ENCODE measurements around the gene PUS10. TPM values are rescaled to one million over a fixed set of nuclear protein-coding genes. Genes with fewer than 3 reads are reported as not detected.
"Not testable (repeated sequence)": the region's sequence is repeated elsewhere in the genome, so short reads cannot be mapped to it uniquely, and the experiment has no call there.

PUS10 gene
- total RNA-seq, 1 experiment from 2014 or later, result 5.6 TPM

GRCh38 chr2:61042807-61043206, 24.8 kb upstream of the PUS10 start:
- Histone ChIP-seq H3K27ac (ENCODE audit: low read depth, low read length) (no peak overlapping the region), H3K4me3 (replicated peaks in 1 of 2; ENCODE audit: low read depth in 1 of 2, low read length in 2 of 2) (no peak overlapping the region), H2AFZ (ENCODE audit: low read depth, low read length, poor library complexity, severe bottlenecking) (no peak overlapping the region), H3K36me3 (ENCODE audit: control insufficient read depth in 1 of 2, insufficient read depth in 2 of 2, low read length in 2 of 2) (peaks cover 4 to 5% of the 10 kb centered on the region in 2 experiments; a peak in 1 of 4 replicates), H3K9ac (ENCODE audit: low read length) (no peak overlapping the region), H4K20me1 (ENCODE audit: insufficient read depth) (no peaks in the 10 kb centered on the region), H3K27me3 (ENCODE audit: insufficient read depth, low read length) (no peaks in the 10 kb centered on the region), H3K79me2 (ENCODE audit: insufficient read depth, low read length) (no peaks in the 10 kb centered on the region), H3K4me2 (ENCODE audit: low read length) (no peak overlapping the region), H3K9me3 (ENCODE audit: control insufficient read depth in 1 of 2, insufficient read depth in 1 of 2, low read depth in 1 of 2, low read length in 2 of 2) (no peaks in the 10 kb centered on the region), H3K4me1 (ENCODE audit: control insufficient read depth in 1 of 2, insufficient read depth in 2 of 2, low read length in 2 of 2) (no peaks in the 10 kb centered on the region), H3K9me2 (ENCODE audit: insufficient read depth) (no peaks in the 10 kb centered on the region)
- ChIA-PET POLR2A (no interaction called here), RAD21 (ENCODE audit: low non-redundant PET in 1 of 2, low total read pairs in 2 of 2, uncharacterized antibody in 2 of 2, unreplicated experiment in 2 of 2) (no interaction called here), CTCF (no interaction called here)
- intact Hi-C loops (cut with micrococcal nuclease), result no loop called here
- TF ChIP-seq ZNF274 (IDR thresholded peaks at IDR 0.05; ENCODE audit: low read depth, low read length) (no peak), EZH2phosphoT487 (IDR thresholded peaks at IDR 0.05; ENCODE audit: borderline replicate concordance) (no peak), ZBTB33 (IDR thresholded peaks at IDR 0.05; ENCODE audit: extremely low read depth, insufficient replicate concordance, low read length) (no peak), POLR2AphosphoS5 (IDR thresholded peaks at IDR 0.05; ENCODE audit: low read depth, low read length) (no peak), CTCF (IDR thresholded peaks at IDR 0.05 in 2 of 3, conservative IDR thresholded peaks at IDR 0.05 in 1 of 3; ENCODE audit: borderline replicate concordance in 1 of 3, insufficient read depth in 1 of 3, low read depth in 2 of 3, low read length in 2 of 3) (no peak), SRF (IDR thresholded peaks at IDR 0.05; ENCODE audit: low read depth) (no peak), TCF7L2 (IDR thresholded peaks at IDR 0.05; ENCODE audit: borderline replicate concordance, extremely low read depth, insufficient read depth, insufficient read length) (no peak), ZFX (IDR thresholded peaks at IDR 0.05) (no peak), CEBPB (IDR thresholded peaks at IDR 0.05; ENCODE audit: low read depth) (no peak), FOSL1 (IDR thresholded peaks at IDR 0.05; ENCODE audit: low read depth) (no peak), JUND (IDR thresholded peaks at IDR 0.05) (no peak), ELF1 (IDR thresholded peaks at IDR 0.05; ENCODE audit: borderline replicate concordance, low read depth) (no peak), SP1 (IDR thresholded peaks at IDR 0.05; ENCODE audit: low read depth) (no peak)
- BruUV-seq (replicated peaks), result no TSS peak
- no peak for ATAC-seq
- DNase-seq (ENCODE audit: low read depth, low spot score), result no peak

- POLR2A ChIA-PET; H3K9me3 ChIP-seq (ENCODE audit: control insufficient read depth in 1 of 2, insufficient read depth in 1 of 2, low read depth in 1 of 2, low read length in 2 of 2); H3K4me2 ChIP-seq (ENCODE audit: low read length); H2AFZ ChIP-seq (ENCODE audit: low read depth, low read length, poor library complexity, severe bottlenecking); BruUV-seq (replicated peaks); CTCF ChIA-PET; H3K9ac ChIP-seq (ENCODE audit: low read length); intact Hi-C loops (cut with micrococcal nuclease); H3K4me3 ChIP-seq (replicated peaks in 1 of 2; ENCODE audit: low read depth in 1 of 2, low read length in 2 of 2); H3K27me3 ChIP-seq (ENCODE audit: insufficient read depth, low read length); DNase-seq (ENCODE audit: low read depth, low spot score); H3K79me2 ChIP-seq (ENCODE audit: insufficient read depth, low read length); H3K9me2 ChIP-seq (ENCODE audit: insufficient read depth); ATAC-seq; H4K20me1 ChIP-seq (ENCODE audit: insufficient read depth); RAD21 ChIA-PET (ENCODE audit: low non-redundant PET in 1 of 2, low total read pairs in 2 of 2, uncharacterized antibody in 2 of 2, unreplicated experiment in 2 of 2); H3K27ac ChIP-seq (ENCODE audit: low read depth, low read length); H3K4me1 ChIP-seq (ENCODE audit: control insufficient read depth in 1 of 2, insufficient read depth in 2 of 2, low read length in 2 of 2): not testable (repeated sequence)
- H3K36me3 ChIP-seq (ENCODE audit: control insufficient read depth in 1 of 2, insufficient read depth in 2 of 2, low read length in 2 of 2), result peaks cover 9 to 16% of the 10 kb centered on the region in 2 experiments; a peak in 3 of 4 replicates
Observed at GRCh38 chr2:61036643-61037042, 18.6 kb upstream of the PUS10 start.

All from HCT116 (cell line).